ENCODE data around the gene DNAI4.

- TF ChIP-seq, protein P1, sequence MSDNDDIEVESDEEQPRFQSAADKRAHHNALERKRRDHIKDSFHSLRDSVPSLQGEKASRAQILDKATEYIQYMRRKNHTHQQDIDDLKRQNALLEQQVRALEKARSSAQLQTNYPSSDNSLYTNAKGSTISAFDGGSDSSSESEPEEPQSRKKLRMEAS (CRISPR knock-in tag; IDR thresholded peaks at IDR 0.05) = no peak
- no peak for TF ChIP-seq SMAD3 (CRISPR knock-in tag; IDR thresholded peaks at IDR 0.05; ENCODE audit: borderline replicate concordance)
- TF ChIP-seq NR3C1 (CRISPR knock-in tag; conservative IDR thresholded peaks at IDR 0.05; ENCODE audit: low read depth) = no peak
- no peak for TF ChIP-seq CREM (CRISPR knock-in tag; IDR thresholded peaks at IDR 0.05)
- TF ChIP-seq, protein P2, sequence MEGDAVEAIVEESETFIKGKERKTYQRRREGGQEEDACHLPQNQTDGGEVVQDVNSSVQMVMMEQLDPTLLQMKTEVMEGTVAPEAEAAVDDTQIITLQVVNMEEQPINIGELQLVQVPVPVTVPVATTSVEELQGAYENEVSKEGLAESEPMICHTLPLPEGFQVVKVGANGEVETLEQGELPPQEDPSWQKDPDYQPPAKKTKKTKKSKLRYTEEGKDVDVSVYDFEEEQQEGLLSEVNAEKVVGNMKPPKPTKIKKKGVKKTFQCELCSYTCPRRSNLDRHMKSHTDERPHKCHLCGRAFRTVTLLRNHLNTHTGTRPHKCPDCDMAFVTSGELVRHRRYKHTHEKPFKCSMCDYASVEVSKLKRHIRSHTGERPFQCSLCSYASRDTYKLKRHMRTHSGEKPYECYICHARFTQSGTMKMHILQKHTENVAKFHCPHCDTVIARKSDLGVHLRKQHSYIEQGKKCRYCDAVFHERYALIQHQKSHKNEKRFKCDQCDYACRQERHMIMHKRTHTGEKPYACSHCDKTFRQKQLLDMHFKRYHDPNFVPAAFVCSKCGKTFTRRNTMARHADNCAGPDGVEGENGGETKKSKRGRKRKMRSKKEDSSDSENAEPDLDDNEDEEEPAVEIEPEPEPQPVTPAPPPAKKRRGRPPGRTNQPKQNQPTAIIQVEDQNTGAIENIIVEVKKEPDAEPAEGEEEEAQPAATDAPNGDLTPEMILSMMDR (IDR thresholded peaks at IDR 0.05) = no peak
- TF ChIP-seq TCF7 (CRISPR knock-in tag; IDR thresholded peaks at IDR 0.05; ENCODE audit: low read depth) = no peak
- TF ChIP-seq, protein P3, sequence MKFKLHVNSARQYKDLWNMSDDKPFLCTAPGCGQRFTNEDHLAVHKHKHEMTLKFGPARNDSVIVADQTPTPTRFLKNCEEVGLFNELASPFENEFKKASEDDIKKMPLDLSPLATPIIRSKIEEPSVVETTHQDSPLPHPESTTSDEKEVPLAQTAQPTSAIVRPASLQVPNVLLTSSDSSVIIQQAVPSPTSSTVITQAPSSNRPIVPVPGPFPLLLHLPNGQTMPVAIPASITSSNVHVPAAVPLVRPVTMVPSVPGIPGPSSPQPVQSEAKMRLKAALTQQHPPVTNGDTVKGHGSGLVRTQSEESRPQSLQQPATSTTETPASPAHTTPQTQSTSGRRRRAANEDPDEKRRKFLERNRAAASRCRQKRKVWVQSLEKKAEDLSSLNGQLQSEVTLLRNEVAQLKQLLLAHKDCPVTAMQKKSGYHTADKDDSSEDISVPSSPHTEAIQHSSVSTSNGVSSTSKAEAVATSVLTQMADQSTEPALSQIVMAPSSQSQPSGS (CRISPR knock-in tag; IDR thresholded peaks at IDR 0.05; ENCODE audit: borderline replicate concordance, low read depth) = no peak
- TF ChIP-seq TEAD4 (CRISPR knock-in tag; IDR thresholded peaks at IDR 0.05) = no peak
- no peak for TF ChIP-seq GTF2I (CRISPR knock-in tag; conservative IDR thresholded peaks at IDR 0.05)
- TF ChIP-seq, protein P4, sequence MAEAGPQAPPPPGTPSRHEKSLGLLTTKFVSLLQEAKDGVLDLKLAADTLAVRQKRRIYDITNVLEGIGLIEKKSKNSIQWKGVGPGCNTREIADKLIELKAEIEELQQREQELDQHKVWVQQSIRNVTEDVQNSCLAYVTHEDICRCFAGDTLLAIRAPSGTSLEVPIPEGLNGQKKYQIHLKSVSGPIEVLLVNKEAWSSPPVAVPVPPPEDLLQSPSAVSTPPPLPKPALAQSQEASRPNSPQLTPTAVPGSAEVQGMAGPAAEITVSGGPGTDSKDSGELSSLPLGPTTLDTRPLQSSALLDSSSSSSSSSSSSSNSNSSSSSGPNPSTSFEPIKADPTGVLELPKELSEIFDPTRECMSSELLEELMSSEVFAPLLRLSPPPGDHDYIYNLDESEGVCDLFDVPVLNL (CRISPR knock-in tag; IDR thresholded peaks at IDR 0.05; ENCODE audit: borderline replicate concordance, low read depth) = no peak
- TF ChIP-seq, protein P5, sequence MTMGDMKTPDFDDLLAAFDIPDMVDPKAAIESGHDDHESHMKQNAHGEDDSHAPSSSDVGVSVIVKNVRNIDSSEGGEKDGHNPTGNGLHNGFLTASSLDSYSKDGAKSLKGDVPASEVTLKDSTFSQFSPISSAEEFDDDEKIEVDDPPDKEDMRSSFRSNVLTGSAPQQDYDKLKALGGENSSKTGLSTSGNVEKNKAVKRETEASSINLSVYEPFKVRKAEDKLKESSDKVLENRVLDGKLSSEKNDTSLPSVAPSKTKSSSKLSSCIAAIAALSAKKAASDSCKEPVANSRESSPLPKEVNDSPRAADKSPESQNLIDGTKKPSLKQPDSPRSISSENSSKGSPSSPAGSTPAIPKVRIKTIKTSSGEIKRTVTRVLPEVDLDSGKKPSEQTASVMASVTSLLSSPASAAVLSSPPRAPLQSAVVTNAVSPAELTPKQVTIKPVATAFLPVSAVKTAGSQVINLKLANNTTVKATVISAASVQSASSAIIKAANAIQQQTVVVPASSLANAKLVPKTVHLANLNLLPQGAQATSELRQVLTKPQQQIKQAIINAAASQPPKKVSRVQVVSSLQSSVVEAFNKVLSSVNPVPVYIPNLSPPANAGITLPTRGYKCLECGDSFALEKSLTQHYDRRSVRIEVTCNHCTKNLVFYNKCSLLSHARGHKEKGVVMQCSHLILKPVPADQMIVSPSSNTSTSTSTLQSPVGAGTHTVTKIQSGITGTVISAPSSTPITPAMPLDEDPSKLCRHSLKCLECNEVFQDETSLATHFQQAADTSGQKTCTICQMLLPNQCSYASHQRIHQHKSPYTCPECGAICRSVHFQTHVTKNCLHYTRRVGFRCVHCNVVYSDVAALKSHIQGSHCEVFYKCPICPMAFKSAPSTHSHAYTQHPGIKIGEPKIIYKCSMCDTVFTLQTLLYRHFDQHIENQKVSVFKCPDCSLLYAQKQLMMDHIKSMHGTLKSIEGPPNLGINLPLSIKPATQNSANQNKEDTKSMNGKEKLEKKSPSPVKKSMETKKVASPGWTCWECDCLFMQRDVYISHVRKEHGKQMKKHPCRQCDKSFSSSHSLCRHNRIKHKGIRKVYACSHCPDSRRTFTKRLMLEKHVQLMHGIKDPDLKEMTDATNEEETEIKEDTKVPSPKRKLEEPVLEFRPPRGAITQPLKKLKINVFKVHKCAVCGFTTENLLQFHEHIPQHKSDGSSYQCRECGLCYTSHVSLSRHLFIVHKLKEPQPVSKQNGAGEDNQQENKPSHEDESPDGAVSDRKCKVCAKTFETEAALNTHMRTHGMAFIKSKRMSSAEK (CRISPR knock-in tag; IDR thresholded peaks at IDR 0.05; ENCODE audit: borderline replicate concordance) = no peak
- no peak for TF ChIP-seq SP1 (CRISPR knock-in tag; conservative IDR thresholded peaks at IDR 0.05)
- TF ChIP-seq, protein P6, sequence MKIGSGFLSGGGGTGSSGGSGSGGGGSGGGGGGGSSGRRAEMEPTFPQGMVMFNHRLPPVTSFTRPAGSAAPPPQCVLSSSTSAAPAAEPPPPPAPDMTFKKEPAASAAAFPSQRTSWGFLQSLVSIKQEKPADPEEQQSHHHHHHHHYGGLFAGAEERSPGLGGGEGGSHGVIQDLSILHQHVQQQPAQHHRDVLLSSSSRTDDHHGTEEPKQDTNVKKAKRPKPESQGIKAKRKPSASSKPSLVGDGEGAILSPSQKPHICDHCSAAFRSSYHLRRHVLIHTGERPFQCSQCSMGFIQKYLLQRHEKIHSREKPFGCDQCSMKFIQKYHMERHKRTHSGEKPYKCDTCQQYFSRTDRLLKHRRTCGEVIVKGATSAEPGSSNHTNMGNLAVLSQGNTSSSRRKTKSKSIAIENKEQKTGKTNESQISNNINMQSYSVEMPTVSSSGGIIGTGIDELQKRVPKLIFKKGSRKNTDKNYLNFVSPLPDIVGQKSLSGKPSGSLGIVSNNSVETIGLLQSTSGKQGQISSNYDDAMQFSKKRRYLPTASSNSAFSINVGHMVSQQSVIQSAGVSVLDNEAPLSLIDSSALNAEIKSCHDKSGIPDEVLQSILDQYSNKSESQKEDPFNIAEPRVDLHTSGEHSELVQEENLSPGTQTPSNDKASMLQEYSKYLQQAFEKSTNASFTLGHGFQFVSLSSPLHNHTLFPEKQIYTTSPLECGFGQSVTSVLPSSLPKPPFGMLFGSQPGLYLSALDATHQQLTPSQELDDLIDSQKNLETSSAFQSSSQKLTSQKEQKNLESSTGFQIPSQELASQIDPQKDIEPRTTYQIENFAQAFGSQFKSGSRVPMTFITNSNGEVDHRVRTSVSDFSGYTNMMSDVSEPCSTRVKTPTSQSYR (CRISPR knock-in tag; IDR thresholded peaks at IDR 0.05) = no peak
Measured at GRCh38 chr1:66916320-66916719, 8.3 kb downstream of the DNAI4 start.
